Measurements from ENCODE around the gene KCNQ1.

The KCNQ1 gene

GRCh38 chr11:2540223-2540991, 95.6 kb downstream of the KCNQ1 start:
- Histone ChIP-seq H3K79me2 (ENCODE audit: insufficient read depth, low read length) (no peaks in the 10 kb centered on the region), H3K27ac (ENCODE audit: low read length) (no peak overlapping the region), H3K9me3 (ENCODE audit: insufficient read depth, low read length, severe bottlenecking) (no peaks in the 10 kb centered on the region), H3K4me2 (ENCODE audit: insufficient read depth, low read length) (no peak overlapping the region), H3K36me3 (ENCODE audit: insufficient read depth, low read length) (no peaks in the 10 kb centered on the region), H2AFZ (ENCODE audit: low read depth, low read length) (no peak overlapping the region), H3K4me3 (ENCODE audit: low read depth in 1 of 2, low read length in 2 of 2) (no peak overlapping the region), H3K4me1 (ENCODE audit: insufficient read depth, low read length) (no peaks in the 10 kb centered on the region), H3K27me3 (ENCODE audit: insufficient read depth, low read length, poor library complexity) (peaks cover 2% of the 10 kb centered on the region), H3K9ac (ENCODE audit: low read depth, low read length) (no peak overlapping the region), H4K20me1 (ENCODE audit: insufficient read depth, low read length) (no peaks in the 10 kb centered on the region; the same call in 1 of the 2 replicates)
- no peak for TF ChIP-seq EZH2 (IDR thresholded peaks at IDR 0.05; ENCODE audit: borderline replicate concordance, low read depth, low read length, severe bottlenecking)
- no peak for TF ChIP-seq CTCF (IDR thresholded peaks at IDR 0.05; ENCODE audit: borderline replicate concordance, extremely low read depth, low read length, poor library complexity, severe bottlenecking)
- DNase-seq (no peak), ATAC-seq (ENCODE audit: insufficient read depth, low read depth) (no peak)

GRCh38 chr11:2540992-2541680, 96.3 kb downstream of the KCNQ1 start:
- Histone ChIP-seq H3K79me2 (ENCODE audit: insufficient read depth, low read length) (no peaks in the 10 kb centered on the region), H3K27ac (ENCODE audit: low read length) (no peak overlapping the region), H3K36me3 (ENCODE audit: insufficient read depth, low read length) (no peaks in the 10 kb centered on the region), H3K4me1 (ENCODE audit: insufficient read depth, low read length) (no peaks in the 10 kb centered on the region), H3K27me3 (ENCODE audit: insufficient read depth, low read length, poor library complexity) (peaks cover 2% of the 10 kb centered on the region), H3K4me2 (ENCODE audit: insufficient read depth, low read length) (no peak overlapping the region), H3K4me3 (ENCODE audit: low read depth in 1 of 2, low read length in 2 of 2) (no peak overlapping the region), H3K9ac (ENCODE audit: low read depth, low read length) (no peak overlapping the region), H3K9me3 (ENCODE audit: insufficient read depth, low read length, severe bottlenecking) (no peaks in the 10 kb centered on the region), H2AFZ (ENCODE audit: low read depth, low read length) (no peak overlapping the region), H4K20me1 (ENCODE audit: insufficient read depth, low read length) (no peaks in the 10 kb centered on the region; the same call in 1 of the 2 replicates)
- no peak for ATAC-seq (ENCODE audit: insufficient read depth, low read depth)
- DNase-seq = no peak
- no peak for TF ChIP-seq EZH2 (IDR thresholded peaks at IDR 0.05; ENCODE audit: borderline replicate concordance, low read depth, low read length, severe bottlenecking)
- TF ChIP-seq CTCF (IDR thresholded peaks at IDR 0.05; ENCODE audit: borderline replicate concordance, extremely low read depth, low read length, poor library complexity, severe bottlenecking) = no peak

DNA sequence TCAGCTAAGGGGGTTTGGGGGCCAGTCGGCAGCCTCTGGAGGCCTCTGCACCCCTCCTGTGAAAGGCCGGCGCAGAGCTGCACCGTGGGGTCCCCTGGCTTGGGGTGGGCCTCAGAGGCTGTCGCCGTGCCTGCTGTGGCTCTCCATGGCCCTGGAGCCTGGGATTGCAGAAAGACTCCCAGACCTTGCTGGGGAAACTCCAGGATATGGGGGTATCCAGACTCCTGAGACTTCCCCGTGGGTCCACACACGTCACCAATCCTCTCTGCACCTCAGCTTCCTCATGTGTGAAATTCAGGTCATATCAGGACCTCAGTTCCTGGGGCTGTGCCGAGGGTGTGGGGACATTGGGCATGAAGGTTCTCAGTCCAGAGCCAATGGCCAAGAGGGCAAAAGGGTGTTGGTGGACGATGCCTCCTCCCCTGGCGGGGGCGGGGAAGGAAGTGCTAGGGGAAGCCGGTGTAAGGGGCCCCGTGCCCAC, 97.1 kb downstream of the KCNQ1 start:
- DNase-seq (no peak), ATAC-seq (ENCODE audit: insufficient read depth, low read depth) (no peak)
- Histone ChIP-seq H3K4me1 (ENCODE audit: insufficient read depth, low read length) (no peaks in the 10 kb centered on the region), H3K4me2 (ENCODE audit: insufficient read depth, low read length) (no peak overlapping the region), H4K20me1 (ENCODE audit: insufficient read depth, low read length) (no peaks in the 10 kb centered on the region; the same call in 1 of the 2 replicates), H3K9ac (ENCODE audit: low read depth, low read length) (no peak overlapping the region), H3K4me3 (ENCODE audit: low read depth in 1 of 2, low read length in 2 of 2) (no peak overlapping the region), H3K27me3 (ENCODE audit: insufficient read depth, low read length, poor library complexity) (peaks cover 2% of the 10 kb centered on the region), H2AFZ (ENCODE audit: low read depth, low read length) (no peak overlapping the region), H3K9me3 (ENCODE audit: insufficient read depth, low read length, severe bottlenecking) (no peaks in the 10 kb centered on the region), H3K36me3 (ENCODE audit: insufficient read depth, low read length) (no peaks in the 10 kb centered on the region), H3K27ac (ENCODE audit: low read length) (no peak overlapping the region), H3K79me2 (ENCODE audit: insufficient read depth, low read length) (no peaks in the 10 kb centered on the region)
- TF ChIP-seq CTCF (IDR thresholded peaks at IDR 0.05; ENCODE audit: borderline replicate concordance, extremely low read depth, low read length, poor library complexity, severe bottlenecking) = no peak
- TF ChIP-seq EZH2 (IDR thresholded peaks at IDR 0.05; ENCODE audit: borderline replicate concordance, low read depth, low read length, severe bottlenecking) = no peak
